ENCODE measurements around the gene KAZN. TPM values are rescaled to one million over a fixed set of nuclear protein-coding genes. Genes with fewer than 3 reads are reported as not detected.

KAZN gene
- total and polyA plus RNA-seq, 4 donors = 7.6 to 18.8 (median 11.2) TPM

DNA sequence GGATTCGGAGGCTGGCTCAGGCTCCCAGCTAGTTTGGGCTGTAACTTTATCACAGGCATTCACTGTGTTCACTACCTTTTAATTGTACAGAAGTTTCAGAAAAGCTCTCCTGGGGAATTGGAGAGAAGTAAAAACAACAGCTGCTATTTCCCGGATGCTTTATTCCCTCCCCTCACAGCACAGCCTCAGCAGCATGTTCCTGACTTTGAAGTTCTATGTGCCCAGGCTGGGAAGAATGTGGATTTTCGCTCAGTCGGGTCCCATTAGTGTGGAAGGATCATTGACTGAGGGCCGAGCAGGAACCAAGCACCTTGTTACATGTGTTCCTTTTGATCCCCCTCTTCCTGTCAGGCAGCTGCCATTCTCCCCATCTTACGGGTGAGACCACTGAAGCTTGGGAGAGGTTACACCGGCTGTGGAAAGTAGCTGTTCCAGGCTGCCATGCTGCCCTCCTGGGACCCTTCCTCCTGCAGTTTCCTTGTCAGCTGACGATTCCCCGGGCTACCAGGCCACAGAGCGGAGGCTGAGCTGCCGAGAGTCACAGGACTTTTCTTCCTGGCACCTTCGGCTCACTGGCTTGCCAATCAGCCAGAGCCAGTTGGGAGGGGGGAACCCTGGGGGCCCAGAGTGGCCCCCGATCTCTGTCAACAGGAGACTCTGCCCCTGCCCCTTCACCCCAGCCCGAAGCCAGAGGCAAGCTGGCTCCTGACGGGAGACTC, 331.9 kb downstream of the KAZN start:
- peak in 1 of 3 donors; percentile 40 for DNase-seq

DNA sequence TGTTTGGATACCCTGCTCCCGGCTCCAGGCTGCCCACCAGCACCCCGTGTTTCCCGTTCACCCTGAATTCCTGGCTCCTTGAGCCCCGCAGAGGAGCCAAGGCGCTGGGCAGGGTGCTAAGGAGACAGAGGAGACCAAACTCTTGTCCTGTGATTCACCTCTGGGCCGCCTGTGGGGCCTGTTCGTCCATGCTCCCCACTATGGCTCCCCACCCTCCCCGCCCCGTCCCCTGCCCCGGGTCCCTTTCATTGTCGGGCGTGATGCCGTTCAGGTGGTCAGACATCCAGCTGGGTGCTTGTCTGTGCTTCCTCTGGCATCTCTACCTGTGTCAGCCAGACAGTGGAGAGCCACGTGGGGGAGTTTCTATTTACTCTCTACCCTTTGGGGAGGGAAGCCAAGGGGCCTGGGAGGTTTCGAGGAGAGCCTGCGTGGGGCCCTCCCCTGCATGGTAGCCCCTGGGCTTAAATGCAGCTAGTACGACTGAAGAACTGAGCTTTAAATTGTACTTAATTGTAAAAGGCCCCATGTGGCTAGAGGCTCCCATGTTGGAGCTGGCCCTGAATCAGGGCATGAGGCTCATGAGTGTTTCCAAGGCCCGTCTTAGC, 333.7 kb downstream of the KAZN start:
- TF ChIP-seq, protein P1, sequence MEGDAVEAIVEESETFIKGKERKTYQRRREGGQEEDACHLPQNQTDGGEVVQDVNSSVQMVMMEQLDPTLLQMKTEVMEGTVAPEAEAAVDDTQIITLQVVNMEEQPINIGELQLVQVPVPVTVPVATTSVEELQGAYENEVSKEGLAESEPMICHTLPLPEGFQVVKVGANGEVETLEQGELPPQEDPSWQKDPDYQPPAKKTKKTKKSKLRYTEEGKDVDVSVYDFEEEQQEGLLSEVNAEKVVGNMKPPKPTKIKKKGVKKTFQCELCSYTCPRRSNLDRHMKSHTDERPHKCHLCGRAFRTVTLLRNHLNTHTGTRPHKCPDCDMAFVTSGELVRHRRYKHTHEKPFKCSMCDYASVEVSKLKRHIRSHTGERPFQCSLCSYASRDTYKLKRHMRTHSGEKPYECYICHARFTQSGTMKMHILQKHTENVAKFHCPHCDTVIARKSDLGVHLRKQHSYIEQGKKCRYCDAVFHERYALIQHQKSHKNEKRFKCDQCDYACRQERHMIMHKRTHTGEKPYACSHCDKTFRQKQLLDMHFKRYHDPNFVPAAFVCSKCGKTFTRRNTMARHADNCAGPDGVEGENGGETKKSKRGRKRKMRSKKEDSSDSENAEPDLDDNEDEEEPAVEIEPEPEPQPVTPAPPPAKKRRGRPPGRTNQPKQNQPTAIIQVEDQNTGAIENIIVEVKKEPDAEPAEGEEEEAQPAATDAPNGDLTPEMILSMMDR (IDR thresholded peaks at IDR 0.05; ENCODE audit: control extremely low read depth, extremely low read depth) = no peak
- H3K9me3 ChIP-seq (ENCODE audit: control insufficient read depth in 4 of 4, insufficient read depth in 3 of 4, low read length in 3 of 4) = no peaks in the 10 kb centered on the region
- WGBS, 2 donors = 92 to 96% methylated on average over 18 of the region's 18 CpGs
- no peaks in the 10 kb centered on the region for H3K27me3 ChIP-seq (ENCODE audit: control insufficient read depth in 3 of 3, insufficient read depth in 3 of 3, low read length in 2 of 3)
- peaks cover 0 to 2% (median 0%) of the 10 kb centered on the region in 4 donors for H3K36me3 ChIP-seq (ENCODE audit: control insufficient read depth in 4 of 4, insufficient read depth in 4 of 4, low read length in 4 of 4)
- peaks cover 0 to 33% (median 13%) of the 10 kb centered on the region in 5 donors for H3K4me1 ChIP-seq (ENCODE audit: control insufficient read depth in 5 of 5, insufficient read depth in 5 of 5, low read length in 5 of 5)
- no peak for ATAC-seq (ENCODE audit: insufficient read depth, low FRiP score)
- no peak for DNase-seq
- H3K4me3 ChIP-seq = no peak overlapping the region
- no peak overlapping the region for H3K9ac ChIP-seq (ENCODE audit: insufficient read depth in 1 of 2, low read length in 2 of 2)
- no peak overlapping the region for H3K27ac ChIP-seq (ENCODE audit: low read depth in 1 of 2, low read length in 1 of 2)

More for the DNA sequence above, 331.9 kb downstream of the KAZN start:
- Histone ChIP-seq H3K4me1 (ENCODE audit: control insufficient read depth in 5 of 5, insufficient read depth in 5 of 5, low read length in 5 of 5) (peaks cover 0 to 47% (median 17%) of the 10 kb centered on the region in 5 donors), H3K27ac (ENCODE audit: low read depth in 1 of 2, low read length in 1 of 2) (no peak overlapping the region), H3K4me3 (no peak overlapping the region), H3K9me3 (ENCODE audit: control insufficient read depth in 4 of 4, insufficient read depth in 3 of 4, low read length in 3 of 4) (no peaks in the 10 kb centered on the region), H3K9ac (ENCODE audit: insufficient read depth in 1 of 2, low read length in 2 of 2) (peak overlapping the region in 1 of 2 donors; percentile 36), H3K36me3 (ENCODE audit: control insufficient read depth in 4 of 4, insufficient read depth in 4 of 4, low read length in 4 of 4) (peaks cover 0 to 2% (median 0%) of the 10 kb centered on the region in 4 donors), H3K27me3 (ENCODE audit: control insufficient read depth in 3 of 3, insufficient read depth in 3 of 3, low read length in 2 of 3) (no peaks in the 10 kb centered on the region)
- TF ChIP-seq, protein P1 (IDR thresholded peaks at IDR 0.05; ENCODE audit: control extremely low read depth, extremely low read depth) = no peak
- 85 to 86% methylated on average over 15 of the region's 15 CpGs for WGBS, 2 donors
- ATAC-seq (ENCODE audit: insufficient read depth, low FRiP score) = no peak

DNA sequence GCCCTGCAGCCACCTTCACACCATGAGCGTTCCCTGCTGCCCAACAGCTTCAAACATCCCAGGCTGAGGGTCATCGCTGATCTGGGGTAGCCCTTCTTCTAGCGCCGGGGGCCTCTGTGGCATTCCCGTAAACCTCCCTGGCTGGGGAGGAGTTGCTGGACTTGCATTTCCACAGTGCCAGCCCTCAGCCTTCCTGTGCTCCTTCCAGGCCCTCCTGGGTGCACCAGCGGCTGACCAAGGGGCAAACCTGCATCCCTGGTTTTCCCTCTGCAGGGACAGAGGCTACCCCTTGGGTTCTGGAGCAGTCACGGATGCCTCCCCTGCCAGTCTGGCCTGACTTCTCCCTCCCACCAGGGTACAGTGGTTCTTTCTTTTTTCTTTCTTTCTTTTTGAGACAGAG, 336.4 kb downstream of the KAZN start:
- ATAC-seq (ENCODE audit: insufficient read depth, low FRiP score) = no peak
- H3K27me3 ChIP-seq (ENCODE audit: control insufficient read depth in 3 of 3, insufficient read depth in 3 of 3, low read length in 2 of 3) = no peaks in the 10 kb centered on the region
- peaks cover 0 to 2% (median 0%) of the 10 kb centered on the region in 4 donors for H3K36me3 ChIP-seq (ENCODE audit: control insufficient read depth in 4 of 4, insufficient read depth in 4 of 4, low read length in 4 of 4)
- no peak overlapping the region for H3K27ac ChIP-seq (ENCODE audit: low read depth in 1 of 2, low read length in 1 of 2)
- TF ChIP-seq, protein P1 (IDR thresholded peaks at IDR 0.05; ENCODE audit: control extremely low read depth, extremely low read depth) = no peak
- H3K4me3 ChIP-seq = no peak overlapping the region
- peaks cover 0 to 23% (median 12%) of the 10 kb centered on the region in 5 donors for H3K4me1 ChIP-seq (ENCODE audit: control insufficient read depth in 5 of 5, insufficient read depth in 5 of 5, low read length in 5 of 5)
- DNase-seq = no peak
- H3K9me3 ChIP-seq (ENCODE audit: control insufficient read depth in 4 of 4, insufficient read depth in 3 of 4, low read length in 3 of 4) = no peaks in the 10 kb centered on the region
- WGBS, 2 donors = 93 to 94% methylated on average over 7 of the region's 7 CpGs
- H3K9ac ChIP-seq (ENCODE audit: insufficient read depth in 1 of 2, low read length in 2 of 2) = no peak overlapping the region

Measured in lung (tissue), 12 donors.